Endodermal cell (in vitro differentiated cells): ENCODE data around the gene RASL10A. TPM values are rescaled to one million over a fixed set of nuclear protein-coding genes. Genes with fewer than 3 reads are reported as not detected.
A peak's percentile ranks its signal among the peaks of the same experiment; 100 is the strongest.

Experiments
- DNase-seq: peaks from one replicate; pipeline ENCODE4 v3.0.0-alpha.2; 2017
- H3K27ac ChIP-seq: 2 replicates; pipeline ENCODE4 v1.5.1; 2013; ENCODE audit warnings: mild to moderate bottlenecking, low read depth, low read length, moderate library complexity
- H3K27me3 ChIP-seq: 2 replicates; pipeline ENCODE4 v1.6.1; 2013; ENCODE audit warnings: mild to moderate bottlenecking, low read length, moderate library complexity; ENCODE audit not compliant: insufficient read depth, control insufficient read depth, poor library complexity, severe bottlenecking
- H3K36me3 ChIP-seq: 2 replicates; pipeline ENCODE4 v1.7.0; 2013; ENCODE audit warnings: mild to moderate bottlenecking, low read length, moderate library complexity; ENCODE audit not compliant: control insufficient read depth, insufficient read depth
- H3K4me1 ChIP-seq: one replicate; pipeline ENCODE4 v1.7.0; 2013; ENCODE audit warnings: low read length; ENCODE audit not compliant: control insufficient read depth, insufficient read depth
- H3K4me3 ChIP-seq: 2 replicates; pipeline ENCODE4 v1.5.1; 2013; ENCODE audit warnings: mild to moderate bottlenecking, low read length, moderate library complexity
- H3K9ac ChIP-seq: 2 replicates; pipeline ENCODE4 v1.6.1; 2013; ENCODE audit warnings: mild to moderate bottlenecking, low read length, moderate library complexity; ENCODE audit not compliant: poor library complexity, severe bottlenecking; ENCODE audit errors: extremely low read depth
- H3K9me3 ChIP-seq: 2 replicates; pipeline ENCODE4 v1.6.1; 2013; ENCODE audit warnings: mild to moderate bottlenecking, low read length, moderate library complexity; ENCODE audit not compliant: control insufficient read depth
- H3K27ac Mint-ChIP-seq: 2 replicates; pipeline ENCODE4 v1.8.0; 2020; ENCODE audit warnings: mixed read lengths
- H3K27me3 Mint-ChIP-seq: 2 replicates; pipeline ENCODE4 v1.8.0; 2021; ENCODE audit warnings: mild to moderate bottlenecking, mixed read lengths; ENCODE audit not compliant: insufficient read depth
- H3K36me3 Mint-ChIP-seq: 2 replicates; pipeline ENCODE4 v1.8.0; 2020; ENCODE audit warnings: low read depth, mixed read lengths
- H3K4me1 Mint-ChIP-seq: 2 replicates; pipeline ENCODE4 v1.8.0; 2020; ENCODE audit warnings: mixed read lengths
- H3K4me3 Mint-ChIP-seq: 2 replicates; pipeline ENCODE4 v1.8.0; 2020; ENCODE audit warnings: mild to moderate bottlenecking, moderate library complexity, mixed read lengths
- H3K9me3 Mint-ChIP-seq: 2 replicates; pipeline ENCODE4 v1.8.0; 2020; ENCODE audit warnings: mild to moderate bottlenecking, mixed read lengths
- WGBS, 2 experiments: methylation state at CpG; one replicate each; pipeline versions ENCODE4 v1.1.5 to v1.1.7; 2013; ENCODE audit warnings: missing lambda C conversion rate in 2 of 2, mixed read lengths in 1 of 2; ENCODE audit not compliant: insufficient coverage in 1 of 2, insufficient read length in 1 of 2; 5-methylcytosine and 5-hydroxymethylcytosine counted together
- total RNA-seq, 2 donors: library from RNA; stranded (reverse); fragmentation: NEBNext Ultra II Directional in 1 of 2; extraction: Animal tissue kit (Norgen Biotek cat#: 25700) in 1 of 2; gene quantifications; 2 replicates in 1 of 2; 3 replicates in 1 of 2; pipeline ENCODE4 v1.2.1, GENCODE V29; 2021
- TF ChIP-seq, protein P1 (sequence below): fragments of 200-600 bp; sonication (generic); conservative IDR thresholded peaks from 2 replicates; pipeline ENCODE4 v1.5.0; 2021; ENCODE audit warnings: antibody characterized with exemption, mild to moderate bottlenecking

The RASL10A gene
- total RNA-seq, 2 donors from 2014 or later: 1.3 TPM

DNA sequence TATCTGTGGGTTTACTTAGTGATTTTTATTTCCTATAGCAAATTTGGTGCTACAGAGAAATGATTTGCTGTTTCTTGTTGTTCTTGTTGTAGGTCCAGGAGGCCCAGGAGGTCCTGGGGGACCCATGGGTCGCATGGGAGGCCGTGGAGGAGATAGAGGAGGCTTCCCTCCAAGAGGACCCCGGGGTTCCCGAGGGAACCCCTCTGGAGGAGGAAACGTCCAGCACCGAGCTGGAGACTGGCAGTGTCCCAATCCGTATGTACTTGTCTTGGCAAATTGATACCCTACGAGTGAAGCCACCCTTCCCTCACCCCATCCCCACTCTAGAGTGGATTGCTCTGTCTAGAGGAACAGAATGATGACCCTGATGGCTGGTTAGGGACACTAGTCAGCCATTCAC lies 16.9 kb downstream of the RASL10A start:
- Histone ChIP-seq H3K27ac (no peak overlapping the region), H3K4me1 (no peaks in the 10 kb centered on the region), H3K36me3 (peaks cover 66% of the 10 kb centered on the region), H3K9me3 (no peaks in the 10 kb centered on the region), H3K9ac (no peak overlapping the region), H3K27me3 (no peaks in the 10 kb centered on the region), H3K4me3 (no peak overlapping the region)
- H3K36me3 Mint-ChIP-seq: peaks cover 70% of the 10 kb centered on the region
- no peak overlapping the region for H3K27ac Mint-ChIP-seq
- TF ChIP-seq, protein P1, sequence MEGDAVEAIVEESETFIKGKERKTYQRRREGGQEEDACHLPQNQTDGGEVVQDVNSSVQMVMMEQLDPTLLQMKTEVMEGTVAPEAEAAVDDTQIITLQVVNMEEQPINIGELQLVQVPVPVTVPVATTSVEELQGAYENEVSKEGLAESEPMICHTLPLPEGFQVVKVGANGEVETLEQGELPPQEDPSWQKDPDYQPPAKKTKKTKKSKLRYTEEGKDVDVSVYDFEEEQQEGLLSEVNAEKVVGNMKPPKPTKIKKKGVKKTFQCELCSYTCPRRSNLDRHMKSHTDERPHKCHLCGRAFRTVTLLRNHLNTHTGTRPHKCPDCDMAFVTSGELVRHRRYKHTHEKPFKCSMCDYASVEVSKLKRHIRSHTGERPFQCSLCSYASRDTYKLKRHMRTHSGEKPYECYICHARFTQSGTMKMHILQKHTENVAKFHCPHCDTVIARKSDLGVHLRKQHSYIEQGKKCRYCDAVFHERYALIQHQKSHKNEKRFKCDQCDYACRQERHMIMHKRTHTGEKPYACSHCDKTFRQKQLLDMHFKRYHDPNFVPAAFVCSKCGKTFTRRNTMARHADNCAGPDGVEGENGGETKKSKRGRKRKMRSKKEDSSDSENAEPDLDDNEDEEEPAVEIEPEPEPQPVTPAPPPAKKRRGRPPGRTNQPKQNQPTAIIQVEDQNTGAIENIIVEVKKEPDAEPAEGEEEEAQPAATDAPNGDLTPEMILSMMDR: no peak
- no peak for DNase-seq
- H3K4me3 Mint-ChIP-seq: no peak overlapping the region
- H3K9me3 Mint-ChIP-seq: no peaks in the 10 kb centered on the region
- H3K4me1 Mint-ChIP-seq: no peaks in the 10 kb centered on the region
- H3K27me3 Mint-ChIP-seq: no peaks in the 10 kb centered on the region
- 98 to 100% methylated on average over 4 to 8 of the region's 8 CpGs for WGBS, 2 experiments

DNA sequence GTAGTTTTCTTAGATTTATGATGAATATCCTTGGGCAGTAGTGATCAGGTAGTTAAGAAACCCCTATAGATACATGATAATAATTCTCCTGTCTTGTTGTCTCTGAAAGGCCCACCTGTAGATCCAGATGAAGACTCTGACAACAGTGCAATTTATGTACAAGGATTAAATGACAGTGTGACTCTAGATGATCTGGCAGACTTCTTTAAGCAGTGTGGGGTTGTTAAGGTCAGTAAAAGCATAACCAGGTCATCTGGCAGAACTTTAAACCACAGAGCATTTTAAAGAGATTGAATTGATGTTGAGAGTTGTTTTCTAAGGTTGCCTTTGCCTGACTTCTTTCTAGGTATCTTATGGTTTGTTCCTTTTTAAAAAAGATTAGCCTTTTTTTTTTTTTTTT lies 23.1 kb downstream of the RASL10A start:
- Histone ChIP-seq H3K9me3 (no peaks in the 10 kb centered on the region), H3K4me1 (no peaks in the 10 kb centered on the region), H3K36me3 (peaks cover 99% of the 10 kb centered on the region), H3K27me3 (no peaks in the 10 kb centered on the region), H3K4me3 (no peak overlapping the region), H3K27ac (no peak overlapping the region), H3K9ac (no peak overlapping the region)
- Mint-ChIP-seq H3K27me3 (no peaks in the 10 kb centered on the region), H3K36me3 (peaks cover 94% of the 10 kb centered on the region), H3K27ac (peak overlapping the region; percentile 6), H3K9me3 (no peaks in the 10 kb centered on the region), H3K4me1 (no peaks in the 10 kb centered on the region), H3K4me3 (no peak overlapping the region)
- TF ChIP-seq, protein P1: no peak
- DNase-seq: no peak

DNA sequence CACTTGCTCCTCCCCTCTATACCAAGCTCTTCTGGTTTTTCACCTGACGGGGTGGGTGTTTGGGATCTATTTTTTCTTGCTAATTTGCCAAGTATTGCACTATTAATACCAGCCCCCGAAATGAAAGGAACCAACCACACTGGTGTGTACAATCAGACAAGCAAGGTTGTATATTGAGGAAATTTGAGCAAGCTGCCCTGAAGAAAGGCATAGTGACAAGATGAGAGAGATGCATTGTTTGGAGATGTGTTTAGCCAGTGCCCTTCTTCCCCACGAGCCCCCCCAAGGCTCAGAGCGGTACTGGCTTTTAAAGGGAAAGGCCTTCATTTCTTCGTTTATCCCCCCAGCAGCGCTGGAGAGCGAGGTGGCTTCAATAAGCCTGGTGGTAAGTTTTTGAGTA lies 24.3 kb downstream of the RASL10A start:
- WGBS, 2 experiments: 91% methylated on average over 5 to 7 of the region's 7 CpGs
- H3K27ac Mint-ChIP-seq: no peak overlapping the region
- H3K4me3 Mint-ChIP-seq: no peak overlapping the region
- H3K4me1 ChIP-seq: no peaks in the 10 kb centered on the region
- no peaks in the 10 kb centered on the region for H3K4me1 Mint-ChIP-seq
- TF ChIP-seq, protein P1: peak; percentile 30
- H3K27ac ChIP-seq: no peak overlapping the region
- no peaks in the 10 kb centered on the region for H3K27me3 ChIP-seq
- H3K9ac ChIP-seq: no peak overlapping the region
- no peaks in the 10 kb centered on the region for H3K9me3 Mint-ChIP-seq
- peak; percentile 61 for DNase-seq
- H3K27me3 Mint-ChIP-seq: no peaks in the 10 kb centered on the region
- H3K4me3 ChIP-seq: no peak overlapping the region
- H3K9me3 ChIP-seq: no peaks in the 10 kb centered on the region
- H3K36me3 Mint-ChIP-seq: peaks cover 94% of the 10 kb centered on the region
- H3K36me3 ChIP-seq: peaks cover 99% of the 10 kb centered on the region
